ENCODE measurements around the gene CES2. TPM values are rescaled to one million over a fixed set of nuclear protein-coding genes. Genes with fewer than 3 reads are reported as not detected.

The CES2 gene
- total and polyA plus RNA-seq, 7 donors: 21.8 to 163 (median 25.5) TPM

GRCh38 chr16:66948837-66949225 lies 13.5 kb downstream of the CES2 start:
- peaks cover 0 to 49% (median 3%) of the 10 kb centered on the region in 3 donors for H3K27me3 ChIP-seq
- no peak for TF ChIP-seq CTCF (IDR thresholded peaks at IDR 0.05)
- TF ChIP-seq POLR2A (IDR thresholded peaks at IDR 0.05): no peak
- TF ChIP-seq EP300 (IDR thresholded peaks at IDR 0.05): no peak
- TF ChIP-seq POLR2AphosphoS5 (IDR thresholded peaks at IDR 0.05): no peak
- H3K4me1 ChIP-seq: peaks cover 0 to 20% (median 15%) of the 10 kb centered on the region in 4 donors
- H3K4me3 ChIP-seq: peak overlapping the region in 3 of 4 donors; percentile 48 to 58 (median 57)
- peaks cover 0 to 3% (median 1%) of the 10 kb centered on the region in 4 donors for H3K36me3 ChIP-seq
- no peak for DNase-seq
- no peaks in the 10 kb centered on the region for H3K9me3 ChIP-seq
- WGBS, 2 donors: 39 to 73% methylated on average over 21 of the region's 21 CpGs
- intact Hi-C loops (cut with DNase I): no loop called here
- H3K27ac ChIP-seq: no peak overlapping the region

DNA sequence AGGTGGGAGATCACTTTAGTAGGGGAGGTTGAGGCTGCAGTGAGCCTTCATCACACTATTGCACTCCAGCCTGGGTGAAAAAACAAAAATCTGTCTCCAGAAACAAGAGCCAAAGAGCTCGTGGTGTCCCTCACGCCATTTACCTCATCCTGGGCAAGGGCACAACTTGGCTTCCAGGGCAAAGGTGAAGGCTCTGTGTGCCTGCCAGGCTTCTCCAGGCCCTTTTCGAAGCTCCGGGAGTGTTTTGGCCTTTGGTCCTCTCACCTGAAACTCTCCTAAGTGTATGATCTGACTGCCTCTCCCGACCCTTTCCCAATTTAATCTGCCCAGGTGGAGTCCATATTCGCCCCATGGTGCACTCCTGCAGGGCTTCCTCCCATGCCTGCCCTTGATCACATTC lies 14.2 kb downstream of the CES2 start:
- no peak overlapping the region for H3K27ac ChIP-seq
- no peak overlapping the region for H3K4me3 ChIP-seq
- peaks cover 0 to 20% (median 15%) of the 10 kb centered on the region in 4 donors for H3K4me1 ChIP-seq
- no peaks in the 10 kb centered on the region for H3K36me3 ChIP-seq
- TF ChIP-seq EP300 (IDR thresholded peaks at IDR 0.05) (no peak), POLR2A (IDR thresholded peaks at IDR 0.05) (no peak), POLR2AphosphoS5 (IDR thresholded peaks at IDR 0.05) (no peak), CTCF (IDR thresholded peaks at IDR 0.05) (no peak)
- intact Hi-C loops (cut with DNase I): no loop called here
- 30 to 71% methylated on average over 6 of the region's 6 CpGs for WGBS, 2 donors
- no peaks in the 10 kb centered on the region for H3K9me3 ChIP-seq
- H3K27me3 ChIP-seq: peaks cover 0 to 51% (median 3%) of the 10 kb centered on the region in 3 donors
- DNase-seq: no peak

DNA sequence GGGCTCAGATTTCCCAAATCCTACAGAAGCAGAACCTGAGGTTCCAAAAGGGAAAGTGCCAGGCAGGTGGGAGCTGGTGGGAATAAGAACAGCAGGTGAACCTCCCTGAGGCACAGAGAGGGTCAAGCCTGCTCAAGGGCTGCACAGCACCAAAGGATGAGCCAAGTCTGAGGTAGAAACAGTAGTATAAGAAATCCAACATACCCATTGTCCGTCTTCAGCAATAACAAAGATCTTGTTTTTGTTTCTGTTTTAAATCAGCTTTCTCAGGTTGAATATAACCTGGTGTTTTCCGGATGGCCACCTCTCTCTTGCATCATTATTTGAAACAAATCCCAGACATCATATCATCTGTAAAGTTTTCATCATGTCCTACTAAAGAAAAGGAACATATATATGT lies 15.1 kb downstream of the CES2 start:
- Histone ChIP-seq H3K9me3 (no peaks in the 10 kb centered on the region), H3K36me3 (no peaks in the 10 kb centered on the region), H3K4me1 (peaks cover 0 to 20% (median 15%) of the 10 kb centered on the region in 4 donors), H3K4me3 (no peak overlapping the region), H3K27ac (no peak overlapping the region), H3K27me3 (peaks cover 0 to 51% (median 3%) of the 10 kb centered on the region in 3 donors)
- 81% methylated on average over 2 of the region's 2 CpGs for WGBS, 2 donors
- no peak for DNase-seq
- no peak for TF ChIP-seq CTCF (IDR thresholded peaks at IDR 0.05)
- no peak for TF ChIP-seq POLR2A (IDR thresholded peaks at IDR 0.05)
- TF ChIP-seq POLR2AphosphoS5 (IDR thresholded peaks at IDR 0.05): no peak
- TF ChIP-seq EP300 (IDR thresholded peaks at IDR 0.05): no peak
- intact Hi-C loops (cut with DNase I): no loop called here

DNA sequence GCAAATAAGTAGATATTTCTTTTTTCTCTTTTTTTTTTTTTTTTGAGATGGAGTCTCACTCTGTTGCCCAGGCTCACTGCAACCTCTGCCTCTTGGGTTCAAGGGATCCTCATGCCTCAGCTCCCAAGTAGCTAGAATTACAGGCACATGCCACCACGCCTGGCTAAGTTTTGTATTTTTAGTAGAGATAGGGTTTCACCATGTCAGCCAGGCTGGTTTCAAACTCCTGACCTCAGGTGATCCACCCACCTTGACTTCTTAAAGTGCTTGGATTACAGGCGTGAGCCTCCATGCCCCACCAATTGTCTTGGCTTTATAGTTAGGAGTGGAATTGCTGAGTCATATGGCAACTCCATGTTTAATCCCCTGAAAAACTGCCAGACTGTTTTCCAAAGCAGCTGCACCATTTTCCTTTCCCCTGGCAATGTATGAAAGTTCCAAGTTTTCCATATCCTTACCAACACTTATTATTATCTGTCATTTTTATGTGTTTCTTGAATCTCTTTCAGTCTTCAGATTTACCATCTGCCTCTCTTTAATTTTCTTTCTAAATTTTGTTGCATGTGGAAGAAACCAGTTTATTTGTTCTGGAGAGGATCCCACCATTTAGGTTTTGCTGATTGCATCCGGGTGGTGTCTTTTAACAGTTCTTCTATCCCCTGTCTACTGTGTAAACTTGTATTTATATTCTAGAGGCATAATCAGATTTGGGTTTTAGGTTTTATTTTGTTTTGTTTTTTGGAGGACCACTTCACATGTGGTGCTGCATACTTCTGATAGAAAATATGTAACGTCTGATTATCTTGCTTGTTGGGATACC lies 15.9 kb downstream of the CES2 start:
- Histone ChIP-seq H3K27me3 (peaks cover 0 to 51% (median 3%) of the 10 kb centered on the region in 3 donors), H3K4me3 (no peak overlapping the region), H3K9me3 (no peaks in the 10 kb centered on the region), H3K27ac (no peak overlapping the region), H3K4me1 (peaks cover 0 to 20% (median 15%) of the 10 kb centered on the region in 4 donors), H3K36me3 (no peaks in the 10 kb centered on the region)
- intact Hi-C loops (cut with DNase I): no loop called here
- no peak for DNase-seq
- 88 to 90% methylated on average over 4 of the region's 4 CpGs for WGBS, 2 donors
- TF ChIP-seq POLR2AphosphoS5 (IDR thresholded peaks at IDR 0.05) (no peak), POLR2A (IDR thresholded peaks at IDR 0.05) (no peak), CTCF (IDR thresholded peaks at IDR 0.05) (no peak), EP300 (IDR thresholded peaks at IDR 0.05) (no peak)

All from sigmoid colon (tissue), 7 donors.